Glomerular endothelial cell (primary cell): Measurements from ENCODE around the gene S100PBP. TPM values are rescaled to one million over a fixed set of nuclear protein-coding genes. Genes with fewer than 3 reads are reported as not detected.
"Not testable (repeated sequence)": the region's sequence is repeated elsewhere in the genome, so short reads cannot be mapped to it uniquely, and the experiment has no call there.

Source experiments
- DNase-seq: peaks from one replicate; pipeline ENCODE4 v3.0.0-alpha.2; 2011; ENCODE audit warnings: low read depth, low spot score; ENCODE audit errors: extremely low read depth
- total RNA-seq: library from RNA; depleted of rRNA; stranded (reverse); fragments of >200 nt; gene quantifications from 2 replicates; pipeline ENCODE4 v1.2.3, GENCODE V29; 2015

S100PBP gene
- total RNA-seq, 1 donor from 2014 or later, result 40.8 TPM

- no peak for DNase-seq
These were observed 81.5 kb downstream of the S100PBP start for GRCh38 chr1:32898958-32899357.

- DNase-seq, result no peak
These were observed 82.3 kb downstream of the S100PBP start for GRCh38 chr1:32899586-32900296.

GRCh38 chr1:32900371-32900955 lies 83.0 kb downstream of the S100PBP start:
- DNase-seq, result no peak

GRCh38 chr1:32900956-32901822 lies 83.7 kb downstream of the S100PBP start, which contains the start of gene TMEM54:
TMEM54 (minus strand) TSS chr1:32901389; CDS start chr1:32901238, 151 bp downstream.
- no peak for DNase-seq

- no peak for DNase-seq
These were observed 84.5 kb downstream of the S100PBP start for GRCh38 chr1:32901823-32902534.

GRCh38 chr1:32902535-32902920 lies 85.1 kb downstream of the S100PBP start:
- no peak for DNase-seq

- DNase-seq, result no peak
These were observed 86.7 kb downstream of the S100PBP start for GRCh38 chr1:32903991-32904785.

GRCh38 chr1:32904797-32905196 lies 87.3 kb downstream of the S100PBP start:
- no peak for DNase-seq

- DNase-seq, result not testable (repeated sequence)
These were observed 88.1 kb downstream of the S100PBP start for GRCh38 chr1:32905588-32905987.

GRCh38 chr1:32906654-32907053 lies 89.2 kb downstream of the S100PBP start:
- no peak for DNase-seq

- no peak for DNase-seq
These were observed 90.0 kb downstream of the S100PBP start for GRCh38 chr1:32907435-32907834.

Other genes starting within 250 kb of the S100PBP start
- gene ZBTB8OS, start 167.1 kb upstream of the S100PBP start, total RNA-seq, result 24.5 and 29.8 TPM in 2 replicates
- 146 and 182 TPM in 2 replicates for gene RBBP4, start 166.4 kb upstream of the S100PBP start, total RNA-seq
- 17.6 and 23.9 TPM in 2 replicates for gene SYNC, start 114.9 kb upstream of the S100PBP start, total RNA-seq
- 60.7 and 74.8 TPM in 2 replicates for gene YARS1, start 295 bp upstream of the S100PBP start, total RNA-seq
- 0.99 TPM in 1 of 2 replicates, not detected in the other for gene FNDC5, start 53.3 kb downstream of the S100PBP start, total RNA-seq
- gene HPCA, start 68.8 kb downstream of the S100PBP start, total RNA-seq, result not detected in 2 replicates
- 45.4 and 64.8 TPM in 2 replicates for gene TMEM54, start 83.7 kb downstream of the S100PBP start, total RNA-seq
- 37.7 and 49.0 TPM in 2 replicates for gene RNF19B, start 147.2 kb downstream of the S100PBP start, total RNA-seq
- 112 and 151 TPM in 2 replicates for gene AK2, start 219.2 kb downstream of the S100PBP start, total RNA-seq